ENCODE results near the gene ATPAF2. TPM values are rescaled to one million over a fixed set of nuclear protein-coding genes. Genes with fewer than 3 reads are reported as not detected.
A peak's percentile ranks its signal among the peaks of the same experiment; 100 is the strongest.

ATPAF2 gene
- total and polyA plus RNA-seq, 5 donors from 2014 or later = 10.9 to 25.1 (median 13.2) TPM

GRCh38 chr17:18070861-18071340, 31.9 kb upstream of the ATPAF2 start:
- H3K4me1 Mint-ChIP-seq = peaks cover 0 to 13% (median 0%) of the 10 kb centered on the region in 4 donors
- peak in 1 of 3 donors; percentile 11 for DNase-seq
- Histone ChIP-seq H3K4me3 (ENCODE audit: low read depth, low read length) (no peak overlapping the region), H3K27me3 (ENCODE audit: control insufficient read depth, insufficient read depth, low read length) (peaks cover 6% of the 10 kb centered on the region), H3K4me1 (ENCODE audit: control insufficient read depth, insufficient read depth, low read length, poor library complexity, severe bottlenecking) (no peaks in the 10 kb centered on the region), H3K9me3 (ENCODE audit: control insufficient read depth in 2 of 2, low read length in 2 of 2) (no peaks in the 10 kb centered on the region), H3K36me3 (ENCODE audit: control insufficient read depth, insufficient read depth, low read length) (peaks cover under 1% of the 10 kb centered on the region), H3K27ac (ENCODE audit: insufficient read depth, low read length, poor library complexity, severe bottlenecking) (no peak overlapping the region)
- H3K36me3 Mint-ChIP-seq = no peaks in the 10 kb centered on the region
- no peak overlapping the region for H3K27ac Mint-ChIP-seq
- H3K4me3 Mint-ChIP-seq = no peak overlapping the region
- no peak for ATAC-seq (ENCODE audit: low read depth in 2 of 2)
- H3K27me3 Mint-ChIP-seq = peaks cover 16% of the 10 kb centered on the region
- H3K9me3 Mint-ChIP-seq = peaks cover 0 to 2% (median 0%) of the 10 kb centered on the region in 7 donors

GRCh38 chr17:18069101-18069500, 30.1 kb upstream of the ATPAF2 start:
- H3K9me3 ChIP-seq (ENCODE audit: control insufficient read depth in 2 of 2, low read length in 2 of 2) = no peaks in the 10 kb centered on the region
- H3K4me3 ChIP-seq (ENCODE audit: low read depth, low read length) = no peak overlapping the region
- no peaks in the 10 kb centered on the region for H3K4me1 ChIP-seq (ENCODE audit: control insufficient read depth, insufficient read depth, low read length, poor library complexity, severe bottlenecking)
- no peaks in the 10 kb centered on the region for H3K27me3 ChIP-seq (ENCODE audit: control insufficient read depth, insufficient read depth, low read length)
- DNase-seq (no peak), ATAC-seq (ENCODE audit: low read depth in 2 of 2) (no peak)
- H3K4me3 Mint-ChIP-seq = no peak overlapping the region
- H3K4me1 Mint-ChIP-seq = peaks cover 0 to 13% (median 0%) of the 10 kb centered on the region in 4 donors
- peaks cover 5% of the 10 kb centered on the region for H3K36me3 Mint-ChIP-seq
- H3K9me3 Mint-ChIP-seq = no peaks in the 10 kb centered on the region
- H3K27ac Mint-ChIP-seq = no peak overlapping the region
- H3K27ac ChIP-seq (ENCODE audit: insufficient read depth, low read length, poor library complexity, severe bottlenecking) = no peak overlapping the region
- H3K27me3 Mint-ChIP-seq = peaks cover 5% of the 10 kb centered on the region
- H3K36me3 ChIP-seq (ENCODE audit: control insufficient read depth, insufficient read depth, low read length) = peaks cover 15% of the 10 kb centered on the region

- Mint-ChIP-seq H3K27me3 (no peaks in the 10 kb centered on the region), H3K9me3 (no peaks in the 10 kb centered on the region), H3K4me1 (peaks cover 0 to 12% (median 0%) of the 10 kb centered on the region in 4 donors), H3K27ac (peak overlapping the region in 1 of 3 donors; percentile 17), H3K36me3 (peaks cover 12% of the 10 kb centered on the region), H3K4me3 (no peak overlapping the region)
- ATAC-seq (ENCODE audit: low read depth in 2 of 2) (no peak), DNase-seq (no peak)
- H3K4me3 ChIP-seq (ENCODE audit: low read depth, low read length) = no peak overlapping the region
- H3K9me3 ChIP-seq (ENCODE audit: control insufficient read depth in 2 of 2, low read length in 2 of 2) = no peaks in the 10 kb centered on the region
- peaks cover 25% of the 10 kb centered on the region for H3K36me3 ChIP-seq (ENCODE audit: control insufficient read depth, insufficient read depth, low read length)
- no peaks in the 10 kb centered on the region for H3K4me1 ChIP-seq (ENCODE audit: control insufficient read depth, insufficient read depth, low read length, poor library complexity, severe bottlenecking)
- H3K27me3 ChIP-seq (ENCODE audit: control insufficient read depth, insufficient read depth, low read length) = no peaks in the 10 kb centered on the region
- H3K27ac ChIP-seq (ENCODE audit: insufficient read depth, low read length, poor library complexity, severe bottlenecking) = no peak overlapping the region
Observed at GRCh38 chr17:18066866-18067265, 27.9 kb upstream of the ATPAF2 start.

- no peak for ATAC-seq (ENCODE audit: low read depth in 2 of 2)
- no peak for DNase-seq
- no peak overlapping the region for H3K4me3 Mint-ChIP-seq
- H3K4me1 Mint-ChIP-seq = no peaks in the 10 kb centered on the region
- no peak overlapping the region for H3K4me3 ChIP-seq (ENCODE audit: low read depth, low read length)
- H3K4me1 ChIP-seq (ENCODE audit: control insufficient read depth, insufficient read depth, low read length, poor library complexity, severe bottlenecking) = no peaks in the 10 kb centered on the region
- H3K9me3 Mint-ChIP-seq = peaks cover 0 to under 1% (median 0%) of the 10 kb centered on the region in 7 donors
- H3K27me3 ChIP-seq (ENCODE audit: control insufficient read depth, insufficient read depth, low read length) = no peaks in the 10 kb centered on the region
- no peak overlapping the region for H3K27ac Mint-ChIP-seq
- no peaks in the 10 kb centered on the region for H3K27me3 Mint-ChIP-seq
- H3K36me3 Mint-ChIP-seq = peaks cover 12% of the 10 kb centered on the region
- H3K36me3 ChIP-seq (ENCODE audit: control insufficient read depth, insufficient read depth, low read length) = peaks cover 33% of the 10 kb centered on the region
- no peak overlapping the region for H3K27ac ChIP-seq (ENCODE audit: insufficient read depth, low read length, poor library complexity, severe bottlenecking)
- no peaks in the 10 kb centered on the region for H3K9me3 ChIP-seq (ENCODE audit: control insufficient read depth in 2 of 2, low read length in 2 of 2)
Observed at GRCh38 chr17:18065546-18065945, 26.6 kb upstream of the ATPAF2 start.

- Mint-ChIP-seq H3K4me3 (no peak overlapping the region), H3K4me1 (peaks cover 0 to 3% (median 0%) of the 10 kb centered on the region in 4 donors), H3K9me3 (peaks cover 0 to 2% (median 0%) of the 10 kb centered on the region in 7 donors), H3K27me3 (no peaks in the 10 kb centered on the region), H3K36me3 (peaks cover 18% of the 10 kb centered on the region), H3K27ac (peak overlapping the region in 1 of 3 donors; percentile 82)
- DNase-seq (no peak), ATAC-seq (ENCODE audit: low read depth in 2 of 2) (no peak)
- peaks cover 39% of the 10 kb centered on the region for H3K36me3 ChIP-seq (ENCODE audit: control insufficient read depth, insufficient read depth, low read length)
- H3K27me3 ChIP-seq (ENCODE audit: control insufficient read depth, insufficient read depth, low read length) = no peaks in the 10 kb centered on the region
- no peaks in the 10 kb centered on the region for H3K4me1 ChIP-seq (ENCODE audit: control insufficient read depth, insufficient read depth, low read length, poor library complexity, severe bottlenecking)
- H3K4me3 ChIP-seq (ENCODE audit: low read depth, low read length) = no peak overlapping the region
- H3K9me3 ChIP-seq (ENCODE audit: control insufficient read depth in 2 of 2, low read length in 2 of 2) = no peaks in the 10 kb centered on the region
- H3K27ac ChIP-seq (ENCODE audit: insufficient read depth, low read length, poor library complexity, severe bottlenecking) = no peak overlapping the region
Observed at GRCh38 chr17:18064053-18064452, 25.1 kb upstream of the ATPAF2 start.

GRCh38 chr17:18059283-18059682, 20.3 kb upstream of the ATPAF2 start:
- H3K9me3 ChIP-seq (ENCODE audit: control insufficient read depth in 2 of 2, low read length in 2 of 2) = no peaks in the 10 kb centered on the region
- no peak for ATAC-seq (ENCODE audit: low read depth in 2 of 2)
- no peaks in the 10 kb centered on the region for H3K27me3 ChIP-seq (ENCODE audit: control insufficient read depth, insufficient read depth, low read length)
- no peaks in the 10 kb centered on the region for H3K4me1 ChIP-seq (ENCODE audit: control insufficient read depth, insufficient read depth, low read length, poor library complexity, severe bottlenecking)
- no peak overlapping the region for H3K4me3 ChIP-seq (ENCODE audit: low read depth, low read length)
- no peak overlapping the region for H3K27ac Mint-ChIP-seq
- DNase-seq = no peak
- H3K27me3 Mint-ChIP-seq = no peaks in the 10 kb centered on the region
- H3K36me3 Mint-ChIP-seq = peaks cover 38% of the 10 kb centered on the region
- H3K36me3 ChIP-seq (ENCODE audit: control insufficient read depth, insufficient read depth, low read length) = peaks cover 53% of the 10 kb centered on the region
- no peak overlapping the region for H3K4me3 Mint-ChIP-seq
- H3K4me1 Mint-ChIP-seq = peaks cover 0 to 3% (median 0%) of the 10 kb centered on the region in 4 donors
- H3K27ac ChIP-seq (ENCODE audit: insufficient read depth, low read length, poor library complexity, severe bottlenecking) = no peak overlapping the region
- H3K9me3 Mint-ChIP-seq = peaks cover 0 to 2% (median 0%) of the 10 kb centered on the region in 7 donors

- no peak overlapping the region for H3K4me3 ChIP-seq (ENCODE audit: low read depth, low read length)
- Mint-ChIP-seq H3K9me3 (peaks cover 0 to 2% (median 0%) of the 10 kb centered on the region in 7 donors), H3K27me3 (no peaks in the 10 kb centered on the region), H3K36me3 (peaks cover 34% of the 10 kb centered on the region), H3K4me1 (peaks cover 0 to 6% (median under 1%) of the 10 kb centered on the region in 4 donors), H3K4me3 (no peak overlapping the region), H3K27ac (no peak overlapping the region)
- no peaks in the 10 kb centered on the region for H3K9me3 ChIP-seq (ENCODE audit: control insufficient read depth in 2 of 2, low read length in 2 of 2)
- peaks cover 52% of the 10 kb centered on the region for H3K36me3 ChIP-seq (ENCODE audit: control insufficient read depth, insufficient read depth, low read length)
- no peak overlapping the region for H3K27ac ChIP-seq (ENCODE audit: insufficient read depth, low read length, poor library complexity, severe bottlenecking)
- DNase-seq = no peak
- no peaks in the 10 kb centered on the region for H3K27me3 ChIP-seq (ENCODE audit: control insufficient read depth, insufficient read depth, low read length)
- ATAC-seq (ENCODE audit: low read depth in 2 of 2) = no peak
- H3K4me1 ChIP-seq (ENCODE audit: control insufficient read depth, insufficient read depth, low read length, poor library complexity, severe bottlenecking) = no peaks in the 10 kb centered on the region
Observed at GRCh38 chr17:18056214-18056613, 17.2 kb upstream of the ATPAF2 start.

- H3K27me3 ChIP-seq (ENCODE audit: control insufficient read depth, insufficient read depth, low read length) = no peaks in the 10 kb centered on the region
- Mint-ChIP-seq H3K4me3 (no peak overlapping the region), H3K27ac (no peak overlapping the region), H3K36me3 (peaks cover 34% of the 10 kb centered on the region), H3K4me1 (peaks cover 0 to 6% (median 3%) of the 10 kb centered on the region in 4 donors), H3K27me3 (no peaks in the 10 kb centered on the region), H3K9me3 (peaks cover 0 to 1% (median 0%) of the 10 kb centered on the region in 7 donors)
- peaks cover 50% of the 10 kb centered on the region for H3K36me3 ChIP-seq (ENCODE audit: control insufficient read depth, insufficient read depth, low read length)
- ATAC-seq (ENCODE audit: low read depth in 2 of 2) (no peak), DNase-seq (no peak)
- no peak overlapping the region for H3K4me3 ChIP-seq (ENCODE audit: low read depth, low read length)
- no peaks in the 10 kb centered on the region for H3K9me3 ChIP-seq (ENCODE audit: control insufficient read depth in 2 of 2, low read length in 2 of 2)
- no peak overlapping the region for H3K27ac ChIP-seq (ENCODE audit: insufficient read depth, low read length, poor library complexity, severe bottlenecking)
- H3K4me1 ChIP-seq (ENCODE audit: control insufficient read depth, insufficient read depth, low read length, poor library complexity, severe bottlenecking) = no peaks in the 10 kb centered on the region
Observed at GRCh38 chr17:18055597-18055996, 16.6 kb upstream of the ATPAF2 start.
